Cardiac muscle cell (in vitro differentiated cells and primary cell): Measurements from ENCODE around the gene PIK3R6. TPM values are rescaled to one million over a fixed set of nuclear protein-coding genes. Genes with fewer than 3 reads are reported as not detected.

Experiments used
- DNase-seq, 2 donors: peaks; one replicate each; pipeline versions ENCODE4 v3.0.0 to v3.0.0-alpha.2; 2010 to 2017; ENCODE audit warnings: low read depth in 1 of 2, low spot score in 1 of 2
- H3K27ac ChIP-seq: fragments of 200-600 bp; sonication (generic); 2 replicates; pipeline ENCODE4 v1.5.1; 2016
- H3K27me3 ChIP-seq: fragments of 200-600 bp; sonication (generic); 2 replicates; pipeline ENCODE4 v1.6.0; 2016; ENCODE audit warnings: control low read depth
- H3K36me3 ChIP-seq: fragments of 200-600 bp; sonication (generic); 2 replicates; pipeline ENCODE4 v1.5.1; 2016; ENCODE audit warnings: control low read depth
- H3K4me1 ChIP-seq: fragments of 200-600 bp; sonication (generic); 2 replicates; pipeline ENCODE4 v1.8.1; 2017; ENCODE audit warnings: low read depth, mild to moderate bottlenecking, mixed run types
- H3K4me3 ChIP-seq: fragments of 200-600 bp; sonication (generic); 2 replicates; pipeline ENCODE4 v1.5.1; 2016; ENCODE audit warnings: mild to moderate bottlenecking
- H3K9me3 ChIP-seq: fragments of 200-600 bp; sonication (generic); 2 replicates; pipeline ENCODE4 v1.5.1; 2017; ENCODE audit warnings: low read depth, mild to moderate bottlenecking, control low read depth
- polyA plus RNA-seq: library from polyadenylated mRNA; unstranded; fragments of >200 nt; fragmentation: Nextera tagmentation; extraction: Ambion mirVana; gene quantifications from 2 replicates; pipeline ENCODE4 v1.2.1, GENCODE V29; 2016
- total RNA-seq: library from RNA; depleted of rRNA; stranded (reverse); fragments of >200 nt; gene quantifications from 2 replicates; pipeline ENCODE4 v1.2.3, GENCODE V29; 2016
- TF ChIP-seq, protein P1 (sequence below): IDR thresholded peaks from 2 replicates; pipeline ENCODE4 v1.5.1; 2012; ENCODE audit warnings: low read depth, mild to moderate bottlenecking, low read length

Gene PIK3R6
- total and polyA plus RNA-seq, 2 experiments from 2014 or later = 0.48 TPM; not detected in 1

GRCh38 chr17:8912084-8912981 lies 44.9 kb upstream of the PIK3R6 start:
- H3K27me3 ChIP-seq = peaks cover 10% of the 10 kb centered on the region
- TF ChIP-seq, protein P1, sequence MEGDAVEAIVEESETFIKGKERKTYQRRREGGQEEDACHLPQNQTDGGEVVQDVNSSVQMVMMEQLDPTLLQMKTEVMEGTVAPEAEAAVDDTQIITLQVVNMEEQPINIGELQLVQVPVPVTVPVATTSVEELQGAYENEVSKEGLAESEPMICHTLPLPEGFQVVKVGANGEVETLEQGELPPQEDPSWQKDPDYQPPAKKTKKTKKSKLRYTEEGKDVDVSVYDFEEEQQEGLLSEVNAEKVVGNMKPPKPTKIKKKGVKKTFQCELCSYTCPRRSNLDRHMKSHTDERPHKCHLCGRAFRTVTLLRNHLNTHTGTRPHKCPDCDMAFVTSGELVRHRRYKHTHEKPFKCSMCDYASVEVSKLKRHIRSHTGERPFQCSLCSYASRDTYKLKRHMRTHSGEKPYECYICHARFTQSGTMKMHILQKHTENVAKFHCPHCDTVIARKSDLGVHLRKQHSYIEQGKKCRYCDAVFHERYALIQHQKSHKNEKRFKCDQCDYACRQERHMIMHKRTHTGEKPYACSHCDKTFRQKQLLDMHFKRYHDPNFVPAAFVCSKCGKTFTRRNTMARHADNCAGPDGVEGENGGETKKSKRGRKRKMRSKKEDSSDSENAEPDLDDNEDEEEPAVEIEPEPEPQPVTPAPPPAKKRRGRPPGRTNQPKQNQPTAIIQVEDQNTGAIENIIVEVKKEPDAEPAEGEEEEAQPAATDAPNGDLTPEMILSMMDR = no peak
- H3K4me1 ChIP-seq = no peaks in the 10 kb centered on the region
- no peaks in the 10 kb centered on the region for H3K9me3 ChIP-seq
- no peak overlapping the region for H3K27ac ChIP-seq
- no peaks in the 10 kb centered on the region for H3K36me3 ChIP-seq
- H3K4me3 ChIP-seq = no peak overlapping the region
- DNase-seq = no peak

GRCh38 chr17:8910969-8911604 lies 43.6 kb upstream of the PIK3R6 start:
- Histone ChIP-seq H3K9me3 (no peaks in the 10 kb centered on the region), H3K36me3 (no peaks in the 10 kb centered on the region), H3K27me3 (peaks cover 10% of the 10 kb centered on the region), H3K4me1 (no peaks in the 10 kb centered on the region), H3K27ac (no peak overlapping the region), H3K4me3 (no peak overlapping the region)
- TF ChIP-seq, protein P1 = no peak
- no peak for DNase-seq

- Histone ChIP-seq H3K36me3 (no peaks in the 10 kb centered on the region), H3K27ac (no peak overlapping the region), H3K27me3 (peaks cover 10% of the 10 kb centered on the region), H3K4me3 (no peak overlapping the region), H3K4me1 (no peaks in the 10 kb centered on the region), H3K9me3 (no peaks in the 10 kb centered on the region)
- DNase-seq = no peak
- TF ChIP-seq, protein P1 = no peak
These were observed 42.3 kb upstream of the PIK3R6 start for GRCh38 chr17:8909586-8910270.

GRCh38 chr17:8905331-8905730 lies 37.9 kb upstream of the PIK3R6 start:
- Histone ChIP-seq H3K27ac (no peak overlapping the region), H3K27me3 (no peaks in the 10 kb centered on the region), H3K36me3 (no peaks in the 10 kb centered on the region), H3K4me3 (no peak overlapping the region), H3K4me1 (no peaks in the 10 kb centered on the region), H3K9me3 (no peaks in the 10 kb centered on the region)
- DNase-seq = no peak
- TF ChIP-seq, protein P1 = no peak

- Histone ChIP-seq H3K4me3 (no peak overlapping the region), H3K27me3 (no peaks in the 10 kb centered on the region), H3K27ac (no peak overlapping the region), H3K4me1 (no peaks in the 10 kb centered on the region), H3K36me3 (no peaks in the 10 kb centered on the region), H3K9me3 (no peaks in the 10 kb centered on the region)
- DNase-seq = no peak
- TF ChIP-seq, protein P1 = no peak
These were observed 37.2 kb upstream of the PIK3R6 start for GRCh38 chr17:8904686-8905085.
